Fibroblast of villous mesenchyme (primary cell): ENCODE data around the gene UGT8. TPM values are rescaled to one million over a fixed set of nuclear protein-coding genes. Genes with fewer than 3 reads are reported as not detected.

Source experiments
- DNase-seq: peaks from one replicate; pipeline ENCODE4 v3.0.0-alpha.2; 2010; ENCODE audit warnings: low read depth
- H3K4me3 ChIP-seq: 2 replicates; pipeline ENCODE4 v1.5.1; 2011; ENCODE audit warnings: low read depth, mild to moderate bottlenecking, low read length
- small RNA-seq: library from RNA; depleted of rRNA; stranded (forward); fragments of <200 nt; gene quantifications from one replicate; pipeline ENCODE3, GENCODE V24; 2012
- total RNA-seq: library from RNA; depleted of rRNA; stranded (reverse); fragments of >200 nt; gene quantifications from 2 replicates; pipeline ENCODE4 v1.2.3, GENCODE V29; 2012
- TF ChIP-seq, protein P1 (sequence below): IDR thresholded peaks from 2 replicates; pipeline ENCODE4 v1.5.1; 2012; ENCODE audit warnings: low read depth, mild to moderate bottlenecking, low read length; ENCODE audit not compliant: insufficient read depth

Gene UGT8
- total RNA-seq, 1 donor = 0.86 TPM

DNA sequence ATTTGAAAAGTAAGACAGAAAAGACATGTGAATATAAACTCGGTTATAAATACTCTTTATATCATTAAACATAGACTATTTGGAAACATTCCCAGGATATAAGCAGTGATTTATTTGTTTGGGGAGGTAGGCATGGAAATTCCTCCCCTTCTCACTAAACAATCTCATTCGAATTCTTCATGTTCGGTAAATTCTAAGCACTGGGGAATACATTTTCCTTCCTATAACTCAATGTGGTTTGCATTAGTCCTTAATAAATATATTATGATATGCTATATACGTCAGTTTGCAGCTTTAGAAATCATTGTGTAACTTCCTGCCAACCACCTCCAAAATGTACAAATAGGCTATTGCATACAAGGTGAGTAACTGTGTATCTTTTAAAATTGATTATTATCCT, 99.6 kb downstream of the UGT8 start:
- H3K4me3 ChIP-seq = no peak overlapping the region
- DNase-seq = no peak
- TF ChIP-seq, protein P1, sequence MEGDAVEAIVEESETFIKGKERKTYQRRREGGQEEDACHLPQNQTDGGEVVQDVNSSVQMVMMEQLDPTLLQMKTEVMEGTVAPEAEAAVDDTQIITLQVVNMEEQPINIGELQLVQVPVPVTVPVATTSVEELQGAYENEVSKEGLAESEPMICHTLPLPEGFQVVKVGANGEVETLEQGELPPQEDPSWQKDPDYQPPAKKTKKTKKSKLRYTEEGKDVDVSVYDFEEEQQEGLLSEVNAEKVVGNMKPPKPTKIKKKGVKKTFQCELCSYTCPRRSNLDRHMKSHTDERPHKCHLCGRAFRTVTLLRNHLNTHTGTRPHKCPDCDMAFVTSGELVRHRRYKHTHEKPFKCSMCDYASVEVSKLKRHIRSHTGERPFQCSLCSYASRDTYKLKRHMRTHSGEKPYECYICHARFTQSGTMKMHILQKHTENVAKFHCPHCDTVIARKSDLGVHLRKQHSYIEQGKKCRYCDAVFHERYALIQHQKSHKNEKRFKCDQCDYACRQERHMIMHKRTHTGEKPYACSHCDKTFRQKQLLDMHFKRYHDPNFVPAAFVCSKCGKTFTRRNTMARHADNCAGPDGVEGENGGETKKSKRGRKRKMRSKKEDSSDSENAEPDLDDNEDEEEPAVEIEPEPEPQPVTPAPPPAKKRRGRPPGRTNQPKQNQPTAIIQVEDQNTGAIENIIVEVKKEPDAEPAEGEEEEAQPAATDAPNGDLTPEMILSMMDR = no peak

DNA sequence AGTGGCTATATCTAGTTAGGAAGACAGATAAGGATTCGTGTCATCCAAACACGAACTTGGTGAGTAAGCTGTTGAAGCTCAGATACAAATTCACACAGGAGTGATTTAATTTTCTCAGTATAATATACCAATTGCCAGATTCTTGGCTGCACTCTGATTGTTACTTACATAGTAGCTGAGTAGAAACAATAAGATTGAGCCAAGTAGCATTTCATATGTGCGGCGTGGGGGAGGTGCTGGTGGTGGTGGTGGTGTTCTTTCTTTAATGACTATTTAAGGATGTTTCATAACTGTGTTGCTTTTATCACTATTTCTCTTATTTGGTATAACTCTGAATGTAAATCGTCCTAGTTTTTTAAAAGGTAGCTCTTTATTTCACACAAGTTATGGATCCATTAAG, 102.9 kb downstream of the UGT8 start:
- TF ChIP-seq, protein P1 = no peak

DNA sequence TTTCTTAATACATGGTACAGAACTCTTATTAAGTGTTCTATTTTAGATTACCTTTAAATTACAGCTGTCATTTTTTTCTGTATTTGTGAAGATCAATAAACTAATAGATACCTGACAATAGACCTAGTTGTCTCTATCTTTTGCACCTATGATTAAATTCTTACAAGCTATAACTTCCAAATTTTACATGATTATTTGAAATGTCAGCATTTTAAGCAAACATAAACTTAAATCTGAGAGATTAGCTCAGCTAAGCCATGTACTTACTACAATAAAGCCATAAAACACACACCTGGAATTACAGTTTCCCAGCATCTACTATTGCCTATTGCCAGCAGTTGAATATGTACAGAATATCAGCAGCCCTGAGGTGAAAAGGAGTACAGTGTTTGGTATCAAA, 118.8 kb downstream of the UGT8 start:
- TF ChIP-seq, protein P1 = no peak
- H3K4me3 ChIP-seq = no peak overlapping the region
- DNase-seq = no peak

More for the DNA sequence above, 102.9 kb downstream of the UGT8 start:
- H3K4me3 ChIP-seq = no peak overlapping the region
- no peak for DNase-seq

DNA sequence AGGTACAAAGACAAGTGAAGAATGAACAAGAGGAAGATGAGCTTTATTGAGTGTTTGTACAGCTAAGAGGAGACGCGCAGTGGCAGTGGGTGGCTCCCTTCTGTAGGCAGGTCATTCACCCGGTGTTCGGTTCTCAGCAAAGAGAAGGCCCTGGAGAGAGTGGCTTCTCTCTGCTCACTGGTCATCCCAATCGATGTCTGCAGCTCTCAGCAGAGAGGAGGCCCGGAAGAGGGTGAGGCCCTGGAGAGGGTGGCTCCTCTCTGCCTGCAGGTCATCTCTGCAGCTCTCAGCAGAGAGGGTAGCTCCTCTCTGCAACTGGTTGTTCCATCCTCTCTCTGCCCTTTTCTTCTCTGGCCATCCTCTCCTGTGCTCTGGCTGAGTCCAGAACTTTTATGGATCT, 126.5 kb downstream of the UGT8 start:
- TF ChIP-seq, protein P1 = no peak
- H3K4me3 ChIP-seq = no peak overlapping the region
- DNase-seq = no peak

DNA sequence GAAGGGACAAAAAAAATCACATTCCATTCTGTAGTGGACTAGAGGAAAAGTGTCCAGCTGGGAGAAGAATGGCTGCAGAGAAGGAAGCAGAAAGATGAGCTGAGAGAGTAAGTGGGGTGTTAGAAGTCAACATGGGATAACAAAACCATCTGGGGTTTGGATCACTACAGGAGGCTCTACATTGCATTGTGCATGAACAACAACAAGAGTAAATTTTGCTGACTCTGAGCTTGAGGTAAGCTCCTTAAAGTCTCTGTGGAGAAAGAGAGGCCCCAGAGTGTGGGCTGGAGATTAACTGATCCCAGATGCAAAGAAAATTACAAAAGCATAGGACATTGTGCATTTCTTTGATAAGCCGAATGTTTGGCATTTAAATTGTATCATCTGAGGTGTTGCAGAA, 128.9 kb downstream of the UGT8 start:
- TF ChIP-seq, protein P1 = no peak
- no peak for DNase-seq
- H3K4me3 ChIP-seq = no peak overlapping the region

Small RNAs within 50 kb of the gene (small RNA-seq; reads per million reads assigned to genes)
- not detected for gene MIR577
